Measurements from ENCODE around the gene DCTN2. TPM values are rescaled to one million over a fixed set of nuclear protein-coding genes. Genes with fewer than 3 reads are reported as not detected.

DCTN2 gene
- total RNA-seq, 4 donors from 2014 or later, result 164 to 199 (median 193) TPM

DNA sequence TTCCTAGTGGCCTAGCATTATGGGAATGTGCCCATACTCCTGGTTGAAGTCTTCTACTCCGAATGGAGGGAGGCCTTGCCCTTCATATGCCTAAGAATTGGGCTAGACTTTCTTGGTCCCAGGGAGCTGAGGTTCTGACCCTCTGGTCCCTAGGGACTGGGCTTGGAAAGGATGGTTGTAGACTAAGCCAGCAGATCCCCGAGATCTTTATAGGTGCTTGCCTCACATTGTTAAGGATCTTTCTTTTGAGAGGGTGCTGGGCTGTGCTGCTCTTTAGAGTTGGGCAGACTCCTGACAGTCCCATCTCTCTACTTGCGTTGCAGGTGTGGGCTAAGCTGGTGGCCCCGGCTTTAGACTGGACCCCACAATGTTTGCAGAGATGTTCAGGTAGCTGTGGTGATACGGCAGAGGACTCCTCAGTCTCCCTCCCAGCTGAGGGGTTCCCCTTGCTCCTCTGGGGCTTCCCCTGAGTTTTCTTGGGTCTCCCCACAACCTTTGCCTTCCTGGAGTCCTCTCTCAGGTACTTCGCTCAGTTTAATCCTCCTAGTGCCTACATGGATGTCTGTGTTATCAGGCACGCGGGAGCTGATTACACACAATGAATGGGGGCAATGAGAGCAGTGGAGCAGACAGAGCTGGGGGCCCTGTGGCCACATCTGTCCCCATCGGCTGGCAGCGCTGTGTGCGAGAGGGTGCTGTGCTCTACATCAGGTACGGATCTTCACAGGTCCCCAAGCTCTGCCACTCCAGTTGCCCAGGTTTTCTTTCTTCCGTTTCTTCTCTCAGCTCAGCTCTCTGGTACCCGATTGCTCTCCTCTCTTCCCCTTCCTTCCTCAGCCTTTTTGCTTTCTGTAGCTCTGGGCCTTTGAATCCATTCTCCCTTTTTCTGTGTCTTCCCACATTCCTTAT is 23.0 kb downstream of the DCTN2 start:
- DNase-seq, result no peak
- intact Hi-C loops (cut with DNase I), result no loop called here
- H3K4me1 ChIP-seq, result peaks cover 32 to 43% of the 10 kb centered on the region in 2 donors
- WGBS, 2 donors, result 66 to 76% methylated on average over 14 of the region's 14 CpGs
- no peak for TF ChIP-seq POLR2A (IDR thresholded peaks at IDR 0.05)
- TF ChIP-seq, protein P1, sequence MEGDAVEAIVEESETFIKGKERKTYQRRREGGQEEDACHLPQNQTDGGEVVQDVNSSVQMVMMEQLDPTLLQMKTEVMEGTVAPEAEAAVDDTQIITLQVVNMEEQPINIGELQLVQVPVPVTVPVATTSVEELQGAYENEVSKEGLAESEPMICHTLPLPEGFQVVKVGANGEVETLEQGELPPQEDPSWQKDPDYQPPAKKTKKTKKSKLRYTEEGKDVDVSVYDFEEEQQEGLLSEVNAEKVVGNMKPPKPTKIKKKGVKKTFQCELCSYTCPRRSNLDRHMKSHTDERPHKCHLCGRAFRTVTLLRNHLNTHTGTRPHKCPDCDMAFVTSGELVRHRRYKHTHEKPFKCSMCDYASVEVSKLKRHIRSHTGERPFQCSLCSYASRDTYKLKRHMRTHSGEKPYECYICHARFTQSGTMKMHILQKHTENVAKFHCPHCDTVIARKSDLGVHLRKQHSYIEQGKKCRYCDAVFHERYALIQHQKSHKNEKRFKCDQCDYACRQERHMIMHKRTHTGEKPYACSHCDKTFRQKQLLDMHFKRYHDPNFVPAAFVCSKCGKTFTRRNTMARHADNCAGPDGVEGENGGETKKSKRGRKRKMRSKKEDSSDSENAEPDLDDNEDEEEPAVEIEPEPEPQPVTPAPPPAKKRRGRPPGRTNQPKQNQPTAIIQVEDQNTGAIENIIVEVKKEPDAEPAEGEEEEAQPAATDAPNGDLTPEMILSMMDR (IDR thresholded peaks at IDR 0.05), result no peak
- H3K9me3 ChIP-seq, result no peaks in the 10 kb centered on the region
- H3K27me3 ChIP-seq, result no peaks in the 10 kb centered on the region
- H3K36me3 ChIP-seq, result peaks cover 32 to 37% of the 10 kb centered on the region in 2 donors
- H3K27ac ChIP-seq, result peak overlapping the region; percentile 93 to 99 (median 98)
- H3K4me3 ChIP-seq (replicated peaks in 1 of 3), result peak overlapping the region in 2 of 3 donors; percentile 69 to 73

DNA sequence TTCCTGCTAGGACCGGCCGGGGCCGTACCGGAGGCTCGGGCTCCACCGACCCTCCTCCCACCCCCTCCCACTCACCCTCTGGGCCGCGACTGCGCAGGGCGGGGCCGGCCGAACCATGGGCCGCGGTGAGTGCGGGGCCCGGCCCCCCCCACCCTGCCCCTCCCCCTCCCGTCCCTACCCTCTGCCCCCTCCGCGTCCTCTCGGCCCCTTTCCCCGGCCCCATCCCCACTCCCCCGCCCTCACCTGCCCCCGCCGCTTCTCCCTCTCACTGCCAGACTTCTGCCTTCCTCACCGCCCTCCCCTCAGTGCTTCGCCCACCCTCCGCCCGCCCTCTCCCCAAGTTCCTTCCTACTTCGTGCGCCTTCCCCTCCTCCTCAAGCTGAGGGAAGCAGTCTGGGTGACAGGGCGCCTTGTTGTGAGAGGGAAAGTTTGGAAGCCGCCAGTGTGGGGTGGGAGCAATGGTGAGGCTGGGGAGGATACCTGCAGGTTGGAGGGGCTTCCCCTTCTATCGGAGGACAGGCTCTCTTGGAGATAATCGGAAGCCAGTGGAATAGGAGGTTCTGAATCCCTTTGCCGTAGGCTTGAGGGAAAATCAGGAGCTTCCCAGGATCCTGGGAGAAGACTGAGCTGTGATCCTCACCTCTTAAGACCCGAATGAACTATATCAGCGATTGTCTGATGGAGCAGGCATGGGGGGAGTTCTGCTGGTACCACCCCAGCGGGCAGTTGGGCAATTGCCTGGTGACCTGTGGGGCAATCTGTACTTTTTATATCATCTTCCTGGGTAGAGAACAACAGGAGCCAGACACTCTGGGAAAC is 23.9 kb downstream of the DCTN2 start:
- DNase-seq, result peak; percentile 53 to 71
- WGBS, 2 donors, result 0 to 3% methylated on average over 8 to 15 of the region's 38 CpGs
- Histone ChIP-seq H3K9me3 (no peaks in the 10 kb centered on the region), H3K4me3 (replicated peaks in 1 of 3) (peak overlapping the region in 2 of 3 donors; percentile 69 to 73), H3K36me3 (peaks cover 24 to 29% of the 10 kb centered on the region in 2 donors), H3K4me1 (peaks cover 41 to 51% of the 10 kb centered on the region in 2 donors), H3K27ac (peak overlapping the region; percentile 93 to 99 (median 98)), H3K27me3 (no peaks in the 10 kb centered on the region)
- intact Hi-C loops (cut with DNase I), result no loop called here
- no peak for TF ChIP-seq POLR2A (IDR thresholded peaks at IDR 0.05)
- TF ChIP-seq, protein P1 (IDR thresholded peaks at IDR 0.05), result no peak

DNA sequence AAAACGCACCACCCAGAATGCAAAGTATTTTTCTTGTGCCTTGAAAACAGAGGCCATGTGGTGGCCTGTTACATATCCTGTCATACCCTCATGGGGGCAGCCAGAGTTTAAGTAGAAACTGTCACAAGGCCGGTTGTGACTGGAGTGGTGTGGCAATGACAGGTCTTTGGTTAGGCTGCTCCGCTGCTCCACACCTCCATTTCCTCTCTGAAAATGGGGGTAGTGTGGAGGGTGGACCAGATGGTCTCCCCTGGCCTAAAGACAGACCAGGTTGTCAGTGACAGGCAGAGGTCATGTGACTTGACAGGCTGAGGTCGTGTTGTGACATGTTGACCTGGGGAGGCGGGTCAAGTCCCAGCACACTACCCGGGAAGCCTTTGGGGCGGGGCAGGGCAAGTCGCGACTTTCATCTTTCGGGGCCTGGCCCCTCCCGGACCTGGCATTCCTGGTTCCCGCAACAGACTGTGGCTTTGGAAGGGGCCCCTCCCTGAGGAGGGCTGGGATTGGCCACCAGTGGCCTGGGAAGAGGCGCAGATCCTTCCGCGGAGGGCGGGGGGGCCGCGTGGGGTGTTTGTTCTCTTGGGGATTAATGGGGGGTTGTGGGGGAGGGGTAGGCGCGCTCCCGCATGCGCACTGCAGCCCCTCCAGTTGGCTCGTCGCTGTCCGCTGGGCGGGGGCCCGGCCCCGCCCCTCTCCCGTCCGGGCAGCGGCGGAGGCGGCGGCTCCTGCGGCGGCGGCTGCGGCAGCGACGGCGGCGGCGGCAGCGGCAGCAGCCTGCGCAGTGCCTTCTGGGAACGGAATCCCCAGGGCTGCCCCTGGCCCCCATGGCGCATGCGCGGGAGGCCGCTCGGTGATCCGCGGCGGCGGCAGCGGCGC is 24.7 kb downstream of the DCTN2 start, which contains the start of gene MBD6:
MBD6 (plus strand) TSS at position 814 of the 876 bp plus-strand sequence. CDS start 1,480 bp downstream, outside the sequence.
- H3K36me3 ChIP-seq, result peaks cover 17 to 22% of the 10 kb centered on the region in 2 donors
- intact Hi-C loops (cut with DNase I), result no loop called here
- no peaks in the 10 kb centered on the region for H3K27me3 ChIP-seq
- WGBS, 2 donors, result 5 to 7% methylated on average over 10 to 13 of the region's 57 CpGs
- H3K4me3 ChIP-seq (replicated peaks in 1 of 3), result peak within 1 kb of the TSS in 2 of 3 donors; percentile 69 to 73
- DNase-seq, result peak; percentile 92 to 95
- H3K27ac ChIP-seq, result peak within 1 kb of the TSS; percentile 98 to 100 (median 99)
- peak; percentile 57 to 64 for TF ChIP-seq POLR2A (IDR thresholded peaks at IDR 0.05)
- TF ChIP-seq, protein P1 (IDR thresholded peaks at IDR 0.05), result no peak
- peaks cover 46 to 60% of the 10 kb centered on the region in 2 donors for H3K4me1 ChIP-seq
- no peaks in the 10 kb centered on the region for H3K9me3 ChIP-seq

DNA sequence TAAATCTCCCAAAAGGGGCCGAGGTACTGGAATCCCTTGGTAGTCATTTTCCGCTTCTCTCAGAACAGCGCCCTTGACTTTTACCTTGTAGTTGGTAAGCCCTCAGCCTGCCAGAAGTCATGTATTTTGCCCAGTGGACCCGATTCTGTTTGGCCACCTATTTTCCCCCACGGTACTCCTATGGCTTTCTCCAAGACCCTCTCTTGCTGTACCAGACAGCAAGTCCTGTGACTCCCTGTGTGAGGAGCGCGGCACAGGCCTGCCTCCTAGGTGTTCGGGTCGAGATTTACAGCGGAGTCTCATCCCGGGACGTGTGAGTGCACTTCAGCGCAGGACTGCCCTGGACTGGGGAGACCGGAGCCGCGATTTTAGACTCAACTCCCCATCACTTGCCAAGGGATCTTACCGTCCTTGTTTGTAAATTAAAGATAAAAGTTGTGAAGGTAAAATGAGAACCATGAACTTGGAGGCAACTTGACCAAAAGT is 25.4 kb downstream of the DCTN2 start:
- intact Hi-C loops (cut with DNase I), result no loop called here
- peak; percentile 54 to 59 for DNase-seq
- H3K27me3 ChIP-seq, result no peaks in the 10 kb centered on the region
- peak overlapping the region; percentile 98 to 100 (median 99) for H3K27ac ChIP-seq
- peaks cover 46 to 64% of the 10 kb centered on the region in 2 donors for H3K4me1 ChIP-seq
- 37 to 38% methylated on average over 17 of the region's 17 CpGs for WGBS, 2 donors
- peaks cover 21 to 24% of the 10 kb centered on the region in 2 donors for H3K36me3 ChIP-seq
- H3K9me3 ChIP-seq, result no peaks in the 10 kb centered on the region
- no peak for TF ChIP-seq POLR2A (IDR thresholded peaks at IDR 0.05)
- TF ChIP-seq, protein P1 (IDR thresholded peaks at IDR 0.05), result no peak
- peak overlapping the region in 1 of 3 donors; percentile 69 for H3K4me3 ChIP-seq (replicated peaks in 1 of 3)

Data from thyroid gland (tissue), 4 donors.